ENCODE data around the gene DCAF15. TPM values are rescaled to one million over a fixed set of nuclear protein-coding genes. Genes with fewer than 3 reads are reported as not detected.
"Not testable (repeated sequence)": the region's sequence is repeated elsewhere in the genome, so short reads cannot be mapped to it uniquely, and the experiment has no call there.

DCAF15 gene
- total RNA-seq, 4 donors from 2014 or later = 14.7 to 23.1 (median 19.5) TPM

- no peak overlapping the region for H3K4me3 ChIP-seq
- intact Hi-C loops (cut with DNase I) = no loop called here
- TF ChIP-seq, protein P1, sequence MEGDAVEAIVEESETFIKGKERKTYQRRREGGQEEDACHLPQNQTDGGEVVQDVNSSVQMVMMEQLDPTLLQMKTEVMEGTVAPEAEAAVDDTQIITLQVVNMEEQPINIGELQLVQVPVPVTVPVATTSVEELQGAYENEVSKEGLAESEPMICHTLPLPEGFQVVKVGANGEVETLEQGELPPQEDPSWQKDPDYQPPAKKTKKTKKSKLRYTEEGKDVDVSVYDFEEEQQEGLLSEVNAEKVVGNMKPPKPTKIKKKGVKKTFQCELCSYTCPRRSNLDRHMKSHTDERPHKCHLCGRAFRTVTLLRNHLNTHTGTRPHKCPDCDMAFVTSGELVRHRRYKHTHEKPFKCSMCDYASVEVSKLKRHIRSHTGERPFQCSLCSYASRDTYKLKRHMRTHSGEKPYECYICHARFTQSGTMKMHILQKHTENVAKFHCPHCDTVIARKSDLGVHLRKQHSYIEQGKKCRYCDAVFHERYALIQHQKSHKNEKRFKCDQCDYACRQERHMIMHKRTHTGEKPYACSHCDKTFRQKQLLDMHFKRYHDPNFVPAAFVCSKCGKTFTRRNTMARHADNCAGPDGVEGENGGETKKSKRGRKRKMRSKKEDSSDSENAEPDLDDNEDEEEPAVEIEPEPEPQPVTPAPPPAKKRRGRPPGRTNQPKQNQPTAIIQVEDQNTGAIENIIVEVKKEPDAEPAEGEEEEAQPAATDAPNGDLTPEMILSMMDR (IDR thresholded peaks at IDR 0.05) = no peak
- no peak for TF ChIP-seq POLR2A (IDR thresholded peaks at IDR 0.05)
- H3K27me3 ChIP-seq = no peaks in the 10 kb centered on the region
- H3K4me1 ChIP-seq = peaks cover 0 to 10% (median 0%) of the 10 kb centered on the region in 3 donors
- H3K36me3 ChIP-seq = peaks cover 24 to 98% (median 46%) of the 10 kb centered on the region in 3 donors
- H3K9me3 ChIP-seq = no peaks in the 10 kb centered on the region
- H3K27ac ChIP-seq = no peak overlapping the region
- DNase-seq = no peak
- WGBS, 2 donors = 97 to 98% methylated on average over 3 to 7 of the region's 22 CpGs
These were observed 16.1 kb downstream of the DCAF15 start for GRCh38 chr19:13968383-13968935.

- Histone ChIP-seq H3K4me3 (no peak overlapping the region), H3K4me1 (peaks cover 0 to 9% (median 0%) of the 10 kb centered on the region in 3 donors), H3K27me3 (no peaks in the 10 kb centered on the region), H3K9me3 (no peaks in the 10 kb centered on the region), H3K36me3 (peaks cover 24 to 96% (median 46%) of the 10 kb centered on the region in 3 donors), H3K27ac (no peak overlapping the region)
- intact Hi-C loops (cut with DNase I) = no loop called here
- TF ChIP-seq POLR2A (IDR thresholded peaks at IDR 0.05) = no peak
- TF ChIP-seq, protein P1 (IDR thresholded peaks at IDR 0.05) = no peak
- no peak for DNase-seq
- 87 to 93% methylated on average over 16 to 18 of the region's 18 CpGs for whole genome bisulfite sequencing, 2 donors
These were observed 16.7 kb downstream of the DCAF15 start for GRCh38 chr19:13968999-13969398.

- peaks cover 24 to 89% (median 46%) of the 10 kb centered on the region in 3 donors for H3K36me3 ChIP-seq
- intact Hi-C loops (cut with DNase I) = no loop called here
These were observed 17.6 kb downstream of the DCAF15 start for GRCh38 chr19:13969897-13970296.

GRCh38 chr19:13971868-13972267 lies 19.6 kb downstream of the DCAF15 start:
- not testable (repeated sequence) for H3K4me3 ChIP-seq

More at GRCh38 chr19:13969897-13970296, 17.6 kb downstream of the DCAF15 start:
- 94% methylated on average over 16 of the region's 18 CpGs; no CpG with 5 or more reads in 1 of the 2 donors for WGBS, 2 donors
- TF ChIP-seq POLR2A (IDR thresholded peaks at IDR 0.05) = no peak
- TF ChIP-seq, protein P1 (IDR thresholded peaks at IDR 0.05) = no peak
- no peak overlapping the region for H3K4me3 ChIP-seq
- peaks cover 0 to 9% (median 0%) of the 10 kb centered on the region in 3 donors for H3K4me1 ChIP-seq
- DNase-seq = no peak
- no peaks in the 10 kb centered on the region for H3K27me3 ChIP-seq
- no peak overlapping the region for H3K27ac ChIP-seq
- no peaks in the 10 kb centered on the region for H3K9me3 ChIP-seq

GRCh38 chr19:13972368-13973155 lies 20.3 kb downstream of the DCAF15 start:
- H3K36me3 ChIP-seq = peaks cover 6 to 89% (median 31%) of the 10 kb centered on the region in 3 donors
- intact Hi-C loops (cut with DNase I) = no loop called here
- no peak overlapping the region for H3K27ac ChIP-seq
- H3K4me3 ChIP-seq = no peak overlapping the region
- no peaks in the 10 kb centered on the region for H3K9me3 ChIP-seq
- TF ChIP-seq POLR2A (IDR thresholded peaks at IDR 0.05) = no peak
- TF ChIP-seq, protein P1 (IDR thresholded peaks at IDR 0.05) = no peak
- no peaks in the 10 kb centered on the region for H3K27me3 ChIP-seq
- no peak for DNase-seq
- 90 to 93% methylated on average over 12 to 15 of the region's 37 CpGs for WGBS, 2 donors
- H3K4me1 ChIP-seq = peaks cover 0 to 9% (median 0%) of the 10 kb centered on the region in 3 donors

More at GRCh38 chr19:13971868-13972267, 19.6 kb downstream of the DCAF15 start:
- DNase-seq; H3K27me3 ChIP-seq; H3K9me3 ChIP-seq; intact Hi-C loops (cut with DNase I); H3K4me1 ChIP-seq; H3K27ac ChIP-seq: not testable (repeated sequence)
- WGBS, 2 donors = 53 to 73% methylated on average over 12 to 14 of the region's 15 CpGs
- peaks cover 13 to 89% (median 31%) of the 10 kb centered on the region in 3 donors for H3K36me3 ChIP-seq

- whole genome bisulfite sequencing, 2 donors = 93 to 95% methylated on average over 3 of the region's 3 CpGs
- H3K4me3 ChIP-seq; intact Hi-C loops (cut with DNase I); H3K27me3 ChIP-seq; H3K9me3 ChIP-seq; DNase-seq: not testable (repeated sequence)
- peaks cover 4 to 80% (median 28%) of the 10 kb centered on the region in 3 donors for H3K36me3 ChIP-seq
- peak overlapping the region in 1 of 4 donors; percentile 21 for H3K27ac ChIP-seq
- peaks cover 3 to 16% (median 6%) of the 10 kb centered on the region in 3 donors for H3K4me1 ChIP-seq
These were observed 21.2 kb downstream of the DCAF15 start for GRCh38 chr19:13973479-13973878.

All from esophagus squamous epithelium (tissue), 5 donors.